ENCODE measurements around the gene CFAP73. TPM values are rescaled to one million over a fixed set of nuclear protein-coding genes. Genes with fewer than 3 reads are reported as not detected.

CFAP73 gene
- total RNA-seq, 1 donor from 2014 or later: not detected

GRCh38 chr12:113163030-113163360 lies 13.5 kb downstream of the CFAP73 start:
- DNase-seq (ENCODE audit: low read depth, low spot score): no peak

GRCh38 chr12:113164014-113164413 lies 14.5 kb downstream of the CFAP73 start:
- DNase-seq (ENCODE audit: low read depth, low spot score): no peak

- no peak for DNase-seq (ENCODE audit: low read depth, low spot score)
Observed at GRCh38 chr12:113165521-113166450, 16.3 kb downstream of the CFAP73 start.

- no peak for DNase-seq (ENCODE audit: low read depth, low spot score)
Observed at GRCh38 chr12:113167868-113168267, 18.3 kb downstream of the CFAP73 start.

- no peak for DNase-seq (ENCODE audit: low read depth, low spot score)
Observed at GRCh38 chr12:113169697-113170096, 20.2 kb downstream of the CFAP73 start.

GRCh38 chr12:113170457-113170856 lies 20.9 kb downstream of the CFAP73 start:
- DNase-seq (ENCODE audit: low read depth, low spot score): no peak

GRCh38 chr12:113170926-113171325 lies 21.4 kb downstream of the CFAP73 start:
- no peak for DNase-seq (ENCODE audit: low read depth, low spot score)

GRCh38 chr12:113171543-113171942 lies 22.0 kb downstream of the CFAP73 start:
- DNase-seq (ENCODE audit: low read depth, low spot score): no peak

GRCh38 chr12:113172185-113172584 lies 22.7 kb downstream of the CFAP73 start:
- DNase-seq (ENCODE audit: low read depth, low spot score): no peak

- no peak for DNase-seq (ENCODE audit: low read depth, low spot score)
Observed at GRCh38 chr12:113173081-113173698, 23.7 kb downstream of the CFAP73 start.

GRCh38 chr12:113174461-113175384 lies 25.2 kb downstream of the CFAP73 start:
- no peak for DNase-seq (ENCODE audit: low read depth, low spot score)

- DNase-seq (ENCODE audit: low read depth, low spot score): no peak
Observed at GRCh38 chr12:113179023-113179422, 29.5 kb downstream of the CFAP73 start.

- DNase-seq (ENCODE audit: low read depth, low spot score): no peak
Observed at GRCh38 chr12:113180333-113180732, 30.8 kb downstream of the CFAP73 start.

- DNase-seq (ENCODE audit: low read depth, low spot score): no peak
Observed at GRCh38 chr12:113181975-113182374, 32.5 kb downstream of the CFAP73 start.

- no peak for DNase-seq (ENCODE audit: low read depth, low spot score)
Observed at GRCh38 chr12:113183030-113183589, 33.6 kb downstream of the CFAP73 start.

GRCh38 chr12:113184098-113184899 lies 34.8 kb downstream of the CFAP73 start:
- no peak for DNase-seq (ENCODE audit: low read depth, low spot score)

- DNase-seq (ENCODE audit: low read depth, low spot score): peak; percentile 56
Observed at GRCh38 chr12:113184900-113185179, 35.3 kb downstream of the CFAP73 start.

- no peak for DNase-seq (ENCODE audit: low read depth, low spot score)
Observed at GRCh38 chr12:113185180-113186032, 35.9 kb downstream of the CFAP73 start, which contains the start of the genes DDX54 and RITA1. Gene DDX54, minus strand, starts transcription at chr12:113185478. Its CDS starts 27 bp downstream, at chr12:113185451. Gene RITA1, plus strand, starts transcription at chr12:113185721. Its CDS starts 1,026 bp downstream, at chr12:113186747.

- no peak for DNase-seq (ENCODE audit: low read depth, low spot score)
Observed at GRCh38 chr12:113186033-113186365, 36.5 kb downstream of the CFAP73 start.

Data from pulmonary artery endothelial cell (primary cell).